ENCODE results near the gene NFKBIZ. TPM values are rescaled to one million over a fixed set of nuclear protein-coding genes. Genes with fewer than 3 reads are reported as not detected.
A peak's percentile ranks its signal among the peaks of the same experiment; 100 is the strongest.

NFKBIZ gene
- total RNA-seq, 2 experiments from 2014 or later = 11.8 to 26.6 TPM

GRCh38 chr3:101900316-101900715 is 51.0 kb downstream of the NFKBIZ start:
- ChIA-PET POLR2A (interaction anchor here (0.6 to 2.5 kb wide), 13 partner anchors 11 to 329 kb away, joined by 3 to 17 read pairs (median 4); partner anchors contain the start of genes CEP97 and NFKBIZ), CTCF (ENCODE audit: unreplicated experiment) (interaction anchor here (1.1 kb wide), 1 partner anchor 11 kb away, joined by 3 read pairs; no protein-coding TSS in a partner anchor)
- no TSS peak for BruUV-seq (replicated peaks)
- no peaks in the 10 kb centered on the region for H3K79me2 ChIP-seq (ENCODE audit: insufficient read depth, low read depth, low read length)
- DNase-seq (ENCODE audit: low spot score) = no peak
- H4K20me1 ChIP-seq (ENCODE audit: insufficient read depth, low read length) = no peaks in the 10 kb centered on the region
- intact Hi-C loops (cut with micrococcal nuclease; ENCODE audit: unreplicated experiment) = no loop called here
- no peak for TF ChIP-seq EZH2phosphoT487 (IDR thresholded peaks at IDR 0.05; ENCODE audit: borderline replicate concordance, low read depth, low read length)
- peaks cover 16% of the 10 kb centered on the region; the same call in 1 of the 2 replicates for H3K36me3 ChIP-seq (ENCODE audit: insufficient read depth, low read length)
- H3K9me3 ChIP-seq (ENCODE audit: low read length) = peaks cover 20% of the 10 kb centered on the region
- H3K4me3 ChIP-seq (ENCODE audit: low read depth, low read length, poor library complexity, severe bottlenecking) = no peak overlapping the region
- peak overlapping the region; percentile 77; the same call in 1 of the 2 replicates for H3K4me2 ChIP-seq (ENCODE audit: low read length)
- peak overlapping the region; percentile 70 for H2AFZ ChIP-seq (ENCODE audit: low read length)
- H3K9me2 ChIP-seq (ENCODE audit: insufficient read depth, low read length) = no peaks in the 10 kb centered on the region
- peak overlapping the region; percentile 98 for H3K27ac ChIP-seq (ENCODE audit: low read depth, low read length, poor library complexity, severe bottlenecking)
- H3K4me1 ChIP-seq (ENCODE audit: insufficient read depth, low read length, poor library complexity, severe bottlenecking) = peaks cover 68% of the 10 kb centered on the region

GRCh38 chr3:101900736-101901135 is 51.4 kb downstream of the NFKBIZ start:
- Histone ChIP-seq H2AFZ (ENCODE audit: low read length) (peak overlapping the region; percentile 70; the same call in 1 of the 2 replicates), H3K4me1 (ENCODE audit: insufficient read depth, low read length, poor library complexity, severe bottlenecking) (peaks cover 68% of the 10 kb centered on the region), H3K4me2 (ENCODE audit: low read length) (no peak overlapping the region), H3K9me3 (ENCODE audit: low read length) (peaks cover 19% of the 10 kb centered on the region), H3K4me3 (ENCODE audit: low read depth, low read length, poor library complexity, severe bottlenecking) (no peak overlapping the region), H3K9me2 (ENCODE audit: insufficient read depth, low read length) (no peaks in the 10 kb centered on the region), H3K36me3 (ENCODE audit: insufficient read depth, low read length) (peaks cover 16% of the 10 kb centered on the region; the same call in 1 of the 2 replicates), H3K79me2 (ENCODE audit: insufficient read depth, low read depth, low read length) (no peaks in the 10 kb centered on the region), H4K20me1 (ENCODE audit: insufficient read depth, low read length) (no peaks in the 10 kb centered on the region), H3K27ac (ENCODE audit: low read depth, low read length, poor library complexity, severe bottlenecking) (no peak overlapping the region)
- BruUV-seq (replicated peaks) = no TSS peak
- intact Hi-C loops (cut with micrococcal nuclease; ENCODE audit: unreplicated experiment) = no loop called here
- CTCF ChIA-PET (ENCODE audit: unreplicated experiment) = interaction anchor here (0.5 to 1.1 kb wide), 2 partner anchors 11 to 85 kb away, joined by 3 read pairs; no protein-coding TSS in a partner anchor
- no peak for TF ChIP-seq EZH2phosphoT487 (IDR thresholded peaks at IDR 0.05; ENCODE audit: borderline replicate concordance, low read depth, low read length)
- no peak for TF ChIP-seq CTCF (conservative IDR thresholded peaks at IDR 0.05; ENCODE audit: low read length)
- POLR2A ChIA-PET = interaction anchor here (0.6 to 2.5 kb wide), 11 partner anchors 11 to 175 kb away, joined by 3 to 17 read pairs (median 4); no protein-coding TSS in a partner anchor
- DNase-seq (ENCODE audit: low spot score) = no peak

- TF ChIP-seq CTCF (conservative IDR thresholded peaks at IDR 0.05; ENCODE audit: low read length) = no peak
- TF ChIP-seq EZH2phosphoT487 (IDR thresholded peaks at IDR 0.05; ENCODE audit: borderline replicate concordance, low read depth, low read length) = no peak
- Histone ChIP-seq H3K79me2 (ENCODE audit: insufficient read depth, low read depth, low read length) (no peaks in the 10 kb centered on the region), H3K9me3 (ENCODE audit: low read length) (peaks cover 9% of the 10 kb centered on the region), H3K36me3 (ENCODE audit: insufficient read depth, low read length) (peaks cover 9% of the 10 kb centered on the region; the same call in 1 of the 2 replicates), H3K4me3 (ENCODE audit: low read depth, low read length, poor library complexity, severe bottlenecking) (no peak overlapping the region), H2AFZ (ENCODE audit: low read length) (peak overlapping the region; percentile 54), H3K9me2 (ENCODE audit: insufficient read depth, low read length) (no peaks in the 10 kb centered on the region), H3K27ac (ENCODE audit: low read depth, low read length, poor library complexity, severe bottlenecking) (no peak overlapping the region), H4K20me1 (ENCODE audit: insufficient read depth, low read length) (no peaks in the 10 kb centered on the region), H3K4me1 (ENCODE audit: insufficient read depth, low read length, poor library complexity, severe bottlenecking) (peaks cover 68% of the 10 kb centered on the region), H3K4me2 (ENCODE audit: low read length) (no peak overlapping the region)
- BruUV-seq (replicated peaks) = no TSS peak
- intact Hi-C loops (cut with micrococcal nuclease; ENCODE audit: unreplicated experiment) = no loop called here
- CTCF ChIA-PET (ENCODE audit: unreplicated experiment) = interaction anchor here (1.0 kb wide), 1 partner anchor 34 kb away, joined by 4 read pairs; no protein-coding TSS in a partner anchor
- peak; percentile 17 for DNase-seq (ENCODE audit: low spot score)
- POLR2A ChIA-PET = interaction anchor here (1.6 to 2.2 kb wide), 2 partner anchors 15 to 48 kb away, joined by 4 read pairs; no protein-coding TSS in a partner anchor
Measured at GRCh38 chr3:101902041-101902440, 52.7 kb downstream of the NFKBIZ start.
